DMS 273 treated with DMSO at 0.1 percent for 48 hours (cell line): ENCODE results near the gene ITPRIPL2.

Experiments used
- DNase-seq: peaks from one replicate; lab custom pipeline; 2025; lab: John Stamatoyannopoulos, UW

Gene ITPRIPL2

DNA sequence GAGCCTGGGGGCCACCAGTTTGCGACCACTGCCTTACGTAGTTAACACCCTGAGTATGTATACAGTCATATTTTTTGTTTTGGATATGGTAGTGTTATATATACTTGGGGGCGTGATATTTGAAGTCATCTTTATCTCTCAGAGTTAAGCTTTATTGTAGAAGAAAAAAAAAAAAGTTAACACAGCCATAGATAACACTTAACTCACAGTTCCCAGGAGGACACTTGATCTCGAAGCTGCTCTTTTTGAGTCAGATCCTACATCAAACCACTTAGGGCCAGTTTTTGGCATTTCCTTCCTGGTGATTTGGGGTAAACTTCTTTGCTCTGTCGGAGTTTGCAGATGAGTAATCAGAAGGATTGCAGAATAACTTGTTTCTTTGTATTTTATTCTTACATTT is 5.8 kb downstream of the ITPRIPL2 start:
- DNase-seq, result no peak

DNA sequence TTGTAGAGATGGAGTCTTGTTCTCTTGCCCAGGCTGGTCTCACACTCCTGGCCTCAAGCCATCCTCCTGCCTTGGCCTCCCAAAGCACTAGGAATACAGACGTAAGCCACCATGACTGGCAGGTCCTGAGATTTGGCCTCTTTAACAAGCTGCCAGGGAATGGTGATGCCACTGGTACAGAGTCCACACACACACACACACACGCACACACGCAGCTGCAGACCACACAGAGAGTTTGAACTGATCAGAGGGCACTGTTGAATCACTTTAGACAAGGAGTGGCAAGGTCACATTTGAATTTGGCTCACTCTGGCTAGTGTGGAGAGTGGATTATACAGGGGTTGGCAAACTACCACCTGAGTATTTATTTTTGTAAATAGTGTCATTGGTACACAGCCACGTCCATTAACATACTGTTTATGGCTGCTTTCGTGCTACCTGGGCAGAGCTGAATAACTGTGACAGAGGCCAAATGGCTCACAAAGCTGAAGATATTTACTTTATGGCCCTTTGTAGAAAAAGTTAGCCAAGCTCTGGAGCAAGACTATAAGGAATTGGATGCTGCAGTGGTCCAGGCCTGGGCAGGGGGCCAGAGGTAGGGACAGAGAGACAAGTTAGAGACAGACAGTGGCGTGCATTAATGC is 9.9 kb downstream of the ITPRIPL2 start:
- DNase-seq, result no peak

DNA sequence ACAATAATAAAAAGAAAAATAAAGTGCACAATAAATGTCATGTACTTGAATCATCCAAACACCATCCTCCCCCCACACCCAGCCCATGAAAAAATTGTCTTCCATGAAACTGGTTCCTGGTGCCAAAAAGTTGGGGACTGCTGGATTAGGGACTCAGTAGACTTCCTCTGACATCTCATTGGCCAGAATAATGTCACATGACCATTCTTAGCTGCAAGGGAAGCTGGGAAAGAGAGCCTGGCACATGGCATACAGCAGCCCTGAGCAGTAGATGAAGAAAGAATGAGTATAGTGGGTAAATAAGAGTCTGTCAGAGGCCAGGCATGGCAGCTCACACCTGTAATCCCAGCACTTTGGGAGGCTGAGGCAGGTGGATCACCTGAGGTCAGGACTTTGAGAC is 12.5 kb downstream of the ITPRIPL2 start:
- no peak for DNase-seq

DNA sequence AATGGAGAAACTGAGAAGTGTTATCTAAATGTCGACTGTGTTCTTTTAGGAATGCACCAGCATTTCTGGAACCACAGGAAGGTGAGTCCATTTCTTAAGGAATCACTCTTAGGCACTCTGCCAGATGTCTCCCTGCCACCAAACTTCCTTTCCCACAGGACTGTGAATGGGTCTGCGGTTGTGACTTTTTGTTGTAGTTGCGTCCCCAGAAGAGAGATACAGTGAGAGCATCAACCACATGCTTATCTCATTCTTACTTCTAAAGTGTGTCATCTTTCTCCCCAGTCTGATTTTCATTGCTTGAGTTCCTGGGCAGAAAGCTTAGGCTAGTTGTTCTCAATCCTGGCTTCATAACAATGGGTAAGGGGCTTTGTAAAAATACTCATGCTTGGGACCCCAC is 13.4 kb downstream of the ITPRIPL2 start:
- no peak for DNase-seq

GRCh38 chr16:19127674-19128131 is 13.9 kb downstream of the ITPRIPL2 start:
- DNase-seq, result no peak

DNA sequence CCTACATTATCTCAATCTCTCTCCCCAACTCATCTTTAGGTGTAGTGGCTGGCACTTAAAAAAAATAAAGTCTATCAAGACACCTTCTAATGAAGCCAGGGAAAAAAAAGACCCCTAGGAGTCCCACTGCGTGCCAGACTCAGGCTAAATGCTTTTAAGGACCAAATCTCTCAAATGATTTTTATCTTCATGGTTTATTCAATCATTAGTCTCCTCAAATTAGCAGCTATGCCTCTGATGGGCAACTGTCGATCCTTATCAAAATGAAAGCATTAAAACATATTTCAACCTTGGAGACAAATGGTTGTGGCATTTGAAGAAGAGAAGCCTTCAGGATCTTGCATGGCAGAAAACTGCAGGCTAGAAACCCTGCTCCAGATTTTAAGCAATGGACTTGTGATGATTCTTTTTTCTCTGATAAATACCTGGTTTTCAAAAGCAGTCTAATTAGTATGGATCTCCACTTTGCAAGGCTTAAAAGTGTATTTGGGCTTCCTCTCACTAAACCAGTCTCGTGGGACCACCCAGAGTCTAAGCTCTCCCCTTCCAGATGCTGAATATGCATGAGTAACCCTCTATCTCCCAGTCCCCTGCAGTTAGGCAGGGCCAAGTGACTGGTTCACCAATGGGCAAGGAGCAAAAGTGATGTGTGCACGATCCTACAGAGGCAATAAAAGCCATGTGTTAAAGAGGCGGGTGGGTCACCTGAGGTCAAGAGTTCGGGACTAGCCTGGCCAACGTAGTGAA is 14.9 kb downstream of the ITPRIPL2 start:
- DNase-seq, result no peak

DNA sequence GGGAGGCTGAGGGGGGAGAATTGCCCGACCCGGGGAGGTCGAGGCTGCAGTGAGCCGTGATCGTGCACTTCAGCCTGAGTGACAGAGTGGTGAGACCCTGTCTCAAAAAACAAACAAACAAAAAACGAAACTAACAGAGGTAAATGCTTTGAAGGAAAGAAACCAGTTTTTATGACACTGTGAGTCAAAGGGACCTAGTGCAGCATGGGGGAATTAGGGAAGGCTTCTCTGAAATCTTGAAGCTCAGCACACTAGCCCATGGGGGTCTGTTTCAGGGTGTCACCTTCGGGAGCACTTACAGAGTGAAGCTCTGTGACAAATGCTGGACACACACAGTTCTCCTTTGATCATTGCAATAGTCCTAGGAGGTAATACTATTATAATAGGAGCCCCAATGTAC is 16.6 kb downstream of the ITPRIPL2 start:
- no peak for DNase-seq

- DNase-seq, result peak; percentile 92
These were observed 17.4 kb downstream of the ITPRIPL2 start for GRCh38 chr16:19130852-19131824.

- no peak for DNase-seq
These were observed 18.1 kb downstream of the ITPRIPL2 start for GRCh38 chr16:19131825-19132218.

GRCh38 chr16:19132255-19132654 is 18.5 kb downstream of the ITPRIPL2 start:
- DNase-seq, result no peak

GRCh38 chr16:19132898-19133297 is 19.1 kb downstream of the ITPRIPL2 start:
- DNase-seq, result peak; percentile 35

DNA sequence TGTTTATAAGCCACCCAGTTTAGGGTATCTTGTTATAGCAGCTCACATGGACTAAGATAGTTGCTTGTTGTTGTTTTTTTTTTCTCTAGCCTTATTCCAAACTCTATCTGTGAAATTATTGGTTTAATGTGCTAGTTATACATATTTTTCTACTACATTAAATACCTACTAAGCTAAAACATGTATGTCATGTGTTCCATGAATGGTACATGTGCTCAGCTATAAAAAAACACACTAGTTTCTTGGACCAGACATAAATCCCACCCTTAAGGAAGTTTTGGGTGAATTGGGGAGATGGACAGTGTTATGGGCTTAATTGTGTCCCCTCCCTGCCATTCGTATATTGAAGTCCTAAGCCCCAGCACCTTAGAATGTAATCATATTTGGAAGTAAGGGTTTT is 19.8 kb downstream of the ITPRIPL2 start:
- no peak for DNase-seq

DNA sequence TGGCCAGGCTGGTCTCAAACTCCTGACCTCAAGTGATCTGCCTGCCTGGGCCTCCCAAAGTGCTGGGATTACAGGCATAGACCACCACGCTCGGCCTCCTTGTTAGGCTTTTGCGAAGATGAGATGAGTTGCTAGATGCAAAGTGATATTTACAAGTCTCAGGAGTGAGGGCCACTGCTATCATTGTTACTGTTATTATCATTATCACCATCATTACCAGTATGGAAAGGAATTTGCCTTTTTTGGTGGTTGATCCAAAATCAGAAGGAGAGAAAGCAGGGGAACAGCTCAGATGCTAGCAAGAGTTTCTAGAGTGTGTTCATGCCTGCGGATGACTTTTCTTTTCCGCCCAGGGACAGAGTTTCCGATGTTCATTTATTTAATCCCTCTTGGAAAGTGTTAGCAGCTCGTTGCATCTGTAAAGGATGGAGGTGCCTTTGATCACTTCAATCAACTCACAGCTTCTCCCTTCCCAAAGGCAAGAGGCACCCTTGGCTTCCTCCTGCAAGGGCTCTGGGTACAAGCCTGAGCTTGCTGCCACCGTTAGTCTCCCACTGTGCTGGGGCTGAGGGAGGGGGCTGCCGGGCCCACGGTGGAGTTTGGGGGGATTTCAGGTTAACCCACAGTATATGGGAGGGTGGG is 21.6 kb downstream of the ITPRIPL2 start:
- no peak for DNase-seq

DNA sequence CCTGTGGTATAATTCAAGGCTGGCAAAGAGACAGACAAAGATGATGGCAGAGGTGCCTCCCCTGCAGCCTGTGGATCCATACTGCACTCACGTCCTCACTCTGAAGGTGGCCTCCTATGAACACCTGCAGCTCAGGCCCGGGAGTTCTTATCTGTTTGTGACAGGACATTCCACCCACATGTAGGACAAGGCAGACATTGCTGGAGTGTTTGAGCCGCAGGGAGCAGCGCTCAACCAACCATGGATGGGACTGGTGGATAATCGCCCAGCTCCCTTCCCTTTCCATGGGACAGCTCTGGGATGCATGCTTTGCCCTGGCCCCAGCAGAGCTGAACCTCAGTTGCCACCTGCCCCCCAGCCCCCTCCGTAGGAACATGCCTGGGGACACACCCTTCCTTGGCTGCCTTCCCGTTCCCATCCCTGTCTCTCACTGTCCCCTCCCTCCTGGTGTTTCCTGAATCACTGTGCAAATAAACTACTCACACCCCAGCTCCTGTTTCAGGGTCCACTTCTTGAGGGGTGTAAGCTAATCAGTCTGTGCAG is 22.2 kb downstream of the ITPRIPL2 start:
- no peak for DNase-seq

GRCh38 chr16:19136549-19137196 is 22.9 kb downstream of the ITPRIPL2 start:
- no peak for DNase-seq

DNA sequence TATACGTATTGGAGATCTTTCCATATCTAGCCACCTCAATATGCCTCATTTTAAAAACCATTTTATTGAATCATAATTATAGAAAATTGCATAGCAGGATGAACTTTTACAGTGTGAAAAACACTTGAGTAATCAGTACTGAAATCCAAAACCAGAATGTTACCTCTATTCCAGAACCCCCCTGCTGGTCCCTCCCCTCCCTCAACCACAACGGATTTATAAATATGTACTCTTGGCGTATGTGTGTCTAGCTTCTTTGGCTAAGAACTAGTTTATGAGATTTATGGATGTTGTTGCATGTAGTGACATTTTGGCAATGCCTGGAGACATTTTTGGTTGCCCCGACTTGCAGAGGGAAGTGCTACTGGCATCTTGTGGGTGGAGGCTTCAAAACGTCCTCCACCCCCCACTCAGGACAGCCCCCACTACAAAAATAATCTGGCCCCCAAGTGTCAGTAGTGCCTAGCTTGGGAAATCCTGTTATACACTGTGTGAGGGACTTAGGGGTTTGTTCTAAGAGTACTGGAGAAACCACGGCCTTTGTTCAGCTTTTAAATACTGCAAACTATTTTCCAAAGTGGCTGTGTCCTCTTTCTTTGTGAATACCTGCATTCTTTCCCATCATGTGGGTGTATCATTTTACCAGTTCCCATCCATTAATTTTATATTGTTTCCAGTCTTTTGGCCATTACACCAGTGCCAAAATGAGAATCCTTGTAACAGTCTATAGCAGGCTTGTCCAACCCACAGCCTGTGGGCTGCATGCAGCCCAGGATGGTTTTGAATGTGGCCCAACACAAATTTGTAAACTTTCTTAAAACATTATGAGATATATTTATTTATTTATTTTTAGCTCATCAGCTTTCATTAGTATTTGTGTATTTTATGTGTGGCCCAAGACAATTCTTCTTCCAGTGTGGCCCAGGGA is 23.7 kb downstream of the ITPRIPL2 start:
- no peak for DNase-seq

- peak; percentile 48 for DNase-seq
These were observed 24.8 kb downstream of the ITPRIPL2 start for GRCh38 chr16:19138601-19139000.

DNA sequence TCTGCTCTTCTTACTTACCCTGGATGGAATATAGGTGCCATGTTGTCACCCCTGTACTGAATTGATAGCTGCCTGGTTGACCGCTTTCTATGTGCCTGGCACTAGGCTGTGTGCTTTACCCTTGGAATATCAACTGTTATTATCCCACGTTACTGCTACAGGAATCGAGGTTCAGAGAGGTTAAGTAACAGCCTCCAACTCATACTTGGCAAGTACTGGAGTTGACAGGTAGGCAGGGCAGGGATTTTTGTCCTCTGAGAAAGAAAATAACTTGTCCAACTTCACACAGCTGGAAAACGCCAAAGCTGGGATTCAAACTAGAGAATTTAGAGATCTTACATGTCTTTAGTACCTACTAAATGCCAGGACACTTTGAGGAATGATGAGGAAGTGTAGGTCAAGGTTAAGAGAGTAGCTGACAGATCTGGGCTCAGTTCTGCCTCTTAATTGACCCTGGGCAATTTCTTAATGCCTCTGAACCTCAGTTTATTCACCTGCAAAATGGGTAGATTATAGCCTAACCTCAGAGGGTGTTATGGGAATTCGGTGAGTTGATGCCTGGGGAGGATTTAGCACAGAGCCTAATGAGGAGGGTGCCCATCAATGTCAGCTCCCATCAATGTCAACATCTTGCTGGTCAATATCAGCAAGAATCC is 25.8 kb downstream of the ITPRIPL2 start:
- no peak for DNase-seq

DNA sequence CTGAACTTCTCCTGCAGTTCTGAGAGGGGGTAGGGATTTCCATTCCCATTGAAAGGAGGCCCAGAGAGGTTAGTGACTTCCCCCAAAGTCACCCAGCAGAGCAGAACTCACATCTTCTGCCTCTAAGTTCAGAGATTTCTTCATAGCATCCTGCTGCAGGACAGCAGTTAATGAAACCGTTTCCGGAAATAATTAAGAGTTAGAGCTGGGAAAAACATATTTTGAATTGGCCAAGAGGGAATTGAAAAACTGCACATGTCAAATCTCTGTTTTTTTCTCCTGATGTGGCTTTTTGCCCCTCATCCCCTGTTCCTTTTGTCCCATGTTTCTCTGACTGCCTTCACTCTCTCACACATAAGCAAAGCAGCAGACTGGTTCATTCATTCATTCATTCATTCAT is 26.6 kb downstream of the ITPRIPL2 start:
- DNase-seq, result no peak
